ENCODE data around the gene MEF2D.
A peak's percentile ranks its signal among the peaks of the same experiment; 100 is the strongest.

MEF2D gene

DNA sequence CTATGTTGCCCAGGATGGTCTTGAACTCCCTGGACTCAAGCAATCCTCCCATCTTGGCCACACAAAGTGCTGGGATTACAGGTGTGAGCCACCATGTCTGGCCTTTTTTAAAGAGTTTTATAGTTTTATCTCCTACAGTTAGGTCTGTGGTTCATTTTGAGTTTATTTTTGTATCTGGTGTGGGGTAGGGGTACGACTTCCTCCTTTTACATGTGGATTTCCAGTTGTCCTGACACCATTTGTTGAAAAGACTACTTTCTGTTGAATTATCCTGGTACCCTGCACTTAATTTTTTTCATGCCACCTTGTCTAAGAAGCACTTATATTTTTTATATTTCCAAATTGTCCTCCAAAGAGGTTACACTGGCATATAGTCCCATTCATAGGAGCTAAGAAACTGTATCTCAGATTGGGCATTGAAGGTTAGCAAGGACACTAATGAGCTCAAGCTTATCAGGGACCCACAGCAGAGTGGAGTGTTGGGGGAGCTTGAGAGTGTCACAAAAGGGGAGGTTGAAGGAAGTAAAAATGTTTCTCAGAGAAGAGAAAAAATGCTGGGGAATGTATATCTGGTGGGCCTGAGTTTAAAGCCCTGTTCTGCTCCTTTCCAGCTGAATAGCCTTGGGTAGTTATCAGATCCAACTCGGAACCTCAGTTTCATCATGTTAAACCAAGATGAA lies 23.4 kb upstream of the MEF2D start:
- peak; percentile 95 for DNase-seq

DNA sequence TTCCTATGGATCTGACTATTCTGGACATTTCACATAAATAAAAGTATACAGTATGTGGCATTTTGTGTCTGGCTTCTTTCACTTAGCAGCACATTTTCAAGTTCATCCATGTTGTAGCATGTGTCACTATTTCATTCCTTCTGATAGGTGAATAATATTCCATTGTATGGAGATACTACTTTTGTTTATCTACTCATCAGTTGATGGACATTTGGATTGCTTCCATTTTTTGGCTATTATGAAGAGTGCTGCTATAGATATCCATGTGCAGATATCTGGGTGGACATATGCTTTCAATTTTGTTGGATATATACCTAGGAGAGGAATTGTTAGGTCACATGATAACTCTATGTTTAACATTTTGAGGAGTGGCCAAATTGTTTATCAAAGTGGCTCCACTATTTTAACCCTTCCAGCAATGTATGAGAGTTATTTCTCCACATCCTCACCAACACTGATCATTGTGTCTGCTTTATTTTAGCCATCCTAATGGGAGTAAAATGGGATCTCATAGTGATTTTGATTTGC lies 21.9 kb upstream of the MEF2D start:
- peak; percentile 24 for DNase-seq

DNA sequence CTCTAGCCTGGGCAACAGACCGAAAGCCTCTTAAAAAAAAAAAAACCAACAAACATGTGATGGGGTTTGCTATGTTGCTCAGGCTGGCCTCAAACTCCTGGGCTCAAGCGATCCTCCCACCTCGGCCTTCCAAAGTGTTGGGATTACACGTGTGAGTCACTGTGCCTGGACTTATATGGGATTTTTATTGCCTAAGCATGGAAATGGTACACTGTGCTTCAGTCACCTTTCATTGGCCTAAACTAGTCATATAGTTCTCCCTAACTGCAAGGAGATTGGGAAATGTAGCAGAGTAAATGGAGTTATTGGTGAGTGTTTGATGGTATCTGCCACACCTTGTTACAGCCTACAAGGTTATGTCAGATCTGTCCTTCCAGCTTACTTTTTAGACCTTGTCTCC lies 17.2 kb upstream of the MEF2D start:
- DNase-seq, result no peak

DNA sequence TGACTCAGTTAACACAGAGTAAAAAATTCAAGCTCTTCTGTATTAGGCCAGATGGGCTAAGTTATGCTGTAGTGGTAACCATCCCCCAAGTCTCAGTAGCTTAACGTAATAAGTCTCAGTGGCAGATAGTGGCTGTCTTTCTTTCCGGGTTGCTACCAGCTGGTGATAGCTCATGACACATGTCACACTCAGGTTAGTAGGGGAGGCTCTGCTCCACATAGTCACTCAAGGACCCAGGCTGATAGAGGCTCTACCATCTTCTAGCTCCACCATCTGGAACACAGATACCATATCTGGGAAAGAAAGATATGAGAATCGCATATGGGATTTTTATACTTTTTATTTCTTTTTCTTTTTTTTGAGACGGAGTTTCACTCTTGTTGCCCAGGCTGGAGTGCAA lies 16.2 kb upstream of the MEF2D start:
- peak; percentile 51 for DNase-seq

DNA sequence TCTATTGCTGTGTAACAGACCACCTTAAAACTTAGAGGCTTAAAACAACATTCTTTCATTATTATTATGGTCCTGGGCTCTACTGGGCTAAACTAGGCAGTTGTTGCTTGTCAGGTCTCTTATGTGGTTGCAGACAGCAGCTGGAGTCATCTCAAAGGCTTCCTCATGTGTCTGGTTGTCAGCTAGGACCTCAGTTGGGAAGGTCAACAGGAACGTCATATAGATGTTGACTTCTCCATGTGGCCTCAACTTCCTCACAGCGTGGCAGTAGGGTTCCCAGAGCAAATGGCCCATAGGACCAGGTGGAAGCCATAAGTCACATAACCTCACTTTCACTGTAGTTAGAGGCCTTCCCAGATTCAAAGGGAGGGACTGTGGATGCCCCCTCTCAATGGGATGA lies 15.4 kb upstream of the MEF2D start:
- no peak for DNase-seq

DNA sequence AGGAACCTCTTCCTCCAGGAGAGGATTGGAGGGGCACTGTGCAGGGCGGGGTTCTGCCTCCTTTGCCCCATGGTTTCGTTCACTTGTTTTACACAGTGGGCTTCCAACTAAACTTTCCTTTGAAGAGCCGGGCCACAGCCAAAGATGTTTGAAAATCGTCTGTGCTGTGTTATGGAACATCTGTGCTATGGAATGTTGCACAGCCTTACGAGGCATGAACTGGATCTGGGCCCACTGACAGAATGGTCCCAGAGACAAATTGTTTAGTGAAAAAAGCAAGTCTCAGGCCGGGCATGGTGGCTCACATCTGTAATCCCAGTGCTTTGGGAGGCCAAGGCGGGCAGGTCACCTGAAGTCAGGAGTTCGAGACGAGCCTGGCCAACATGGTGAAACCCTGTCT lies 12.6 kb upstream of the MEF2D start:
- no peak for DNase-seq

DNA sequence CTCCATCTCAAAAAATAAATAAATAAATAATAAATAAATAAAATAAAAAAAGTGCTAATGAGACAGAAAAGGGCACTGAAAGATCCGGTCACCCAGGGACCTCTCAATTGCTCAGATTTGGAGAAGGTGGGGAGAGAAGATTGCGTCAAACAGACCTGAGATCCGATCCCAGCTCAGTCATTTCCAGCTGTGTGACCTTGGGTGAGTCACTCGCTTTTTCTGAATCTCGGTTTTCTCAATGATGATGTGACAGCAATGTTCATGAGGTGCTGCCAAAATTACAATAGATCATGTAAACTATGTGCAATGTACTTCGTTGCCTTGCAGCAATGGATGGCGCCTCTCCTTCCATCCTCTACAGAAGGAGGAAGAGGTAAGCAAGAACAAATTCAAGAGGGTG lies 11.1 kb upstream of the MEF2D start:
- DNase-seq, result no peak

DNA sequence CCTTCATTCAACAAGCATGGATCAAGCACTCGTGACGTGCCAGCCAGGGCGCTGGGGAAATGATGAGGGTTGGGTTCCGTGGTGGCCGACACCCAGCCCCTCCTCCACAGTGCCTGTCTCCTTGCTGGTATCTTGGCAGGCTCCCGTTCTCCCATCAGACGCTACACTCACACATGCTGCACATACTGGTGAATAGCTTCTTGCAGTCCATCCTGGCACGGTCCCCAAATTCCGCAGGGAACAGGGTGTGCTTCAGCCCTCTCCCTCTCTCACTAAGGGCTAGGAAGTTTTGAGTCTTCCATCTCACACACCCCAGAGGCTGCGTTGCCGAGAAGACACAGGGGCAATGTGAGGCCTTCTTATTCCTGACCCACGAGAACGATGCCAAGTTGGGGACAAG lies 10.1 kb upstream of the MEF2D start:
- no peak for DNase-seq

DNA sequence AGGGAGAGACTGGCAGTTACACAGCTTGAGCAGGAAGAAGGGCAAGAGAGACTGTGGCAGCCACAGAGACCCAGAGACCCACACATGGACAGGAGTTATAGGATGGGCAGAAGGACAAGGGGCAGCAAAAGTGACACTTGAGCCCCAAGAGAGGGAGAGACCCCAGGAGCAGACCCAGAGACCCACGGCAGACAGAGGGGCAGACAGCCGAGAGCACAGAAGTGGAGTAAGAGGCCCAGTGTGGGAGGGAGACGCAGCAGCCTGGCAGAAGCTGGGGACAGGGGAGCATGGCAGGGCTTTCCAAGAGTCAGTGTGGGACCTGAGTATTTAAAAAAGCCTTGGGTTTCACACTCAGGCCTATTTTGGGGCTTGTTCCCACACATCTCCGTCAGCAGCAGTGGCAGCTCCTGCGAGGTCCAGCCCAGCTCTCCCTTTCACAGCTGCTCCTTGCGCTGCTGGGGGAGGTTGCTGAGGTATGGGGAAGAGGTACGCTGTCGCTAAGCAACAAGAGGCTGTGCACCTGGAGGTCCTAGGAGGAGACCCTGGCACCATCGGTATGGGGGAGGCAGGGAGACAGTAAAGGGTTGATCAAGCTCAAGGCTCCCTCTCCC lies 9.0 kb upstream of the MEF2D start:
- no peak for DNase-seq

DNA sequence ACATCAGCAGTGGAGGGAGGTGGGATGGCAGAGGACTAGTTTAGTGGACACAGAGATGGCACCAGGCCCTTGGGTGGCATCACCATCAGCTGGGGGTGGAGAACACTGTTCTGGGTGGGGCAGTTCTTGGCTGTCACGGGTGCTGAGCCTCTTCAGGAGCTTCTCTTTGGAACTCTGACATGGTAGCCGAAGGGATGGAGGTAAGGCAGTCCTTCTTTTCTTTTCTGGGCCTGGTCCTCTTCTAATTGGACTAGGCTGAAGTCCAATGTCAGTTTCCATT lies 8.3 kb upstream of the MEF2D start:
- DNase-seq, result no peak

DNA sequence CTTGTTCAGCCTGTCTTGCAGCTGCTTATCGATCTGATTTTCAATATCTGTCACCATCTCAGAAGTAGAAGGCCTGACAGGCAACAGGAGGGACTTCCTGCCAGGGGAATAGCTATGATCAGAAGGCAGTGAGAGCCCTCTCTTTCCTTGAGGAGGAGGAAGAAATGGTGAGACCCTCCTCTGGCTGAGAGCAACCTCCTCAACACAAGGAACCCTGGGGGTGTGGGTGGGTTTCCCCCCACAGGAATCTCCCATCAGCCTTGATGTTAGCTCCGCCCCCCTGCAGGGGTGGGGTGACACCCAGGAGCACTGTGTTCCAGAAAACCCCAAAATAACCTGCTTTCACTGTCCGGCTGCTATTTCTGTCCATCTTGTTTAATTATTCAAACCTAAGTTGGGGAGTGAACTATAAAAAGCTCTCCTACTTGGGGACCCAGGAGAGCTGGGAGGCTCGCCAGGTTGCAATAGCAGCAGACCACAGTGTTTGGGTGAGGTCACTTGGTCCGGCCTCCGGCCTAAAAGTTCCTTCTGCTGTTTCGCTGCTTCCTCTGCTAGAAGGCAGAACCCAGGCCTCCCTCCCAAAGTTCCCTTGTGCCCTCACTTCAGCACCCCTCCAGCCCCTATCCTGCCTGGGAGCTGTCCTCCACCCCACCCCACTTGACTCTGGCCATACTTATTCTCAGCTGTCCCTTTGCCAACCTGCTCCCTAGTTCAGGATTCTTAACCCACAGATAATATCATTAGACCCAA lies 7.8 kb upstream of the MEF2D start:
- DNase-seq, result no peak

DNA sequence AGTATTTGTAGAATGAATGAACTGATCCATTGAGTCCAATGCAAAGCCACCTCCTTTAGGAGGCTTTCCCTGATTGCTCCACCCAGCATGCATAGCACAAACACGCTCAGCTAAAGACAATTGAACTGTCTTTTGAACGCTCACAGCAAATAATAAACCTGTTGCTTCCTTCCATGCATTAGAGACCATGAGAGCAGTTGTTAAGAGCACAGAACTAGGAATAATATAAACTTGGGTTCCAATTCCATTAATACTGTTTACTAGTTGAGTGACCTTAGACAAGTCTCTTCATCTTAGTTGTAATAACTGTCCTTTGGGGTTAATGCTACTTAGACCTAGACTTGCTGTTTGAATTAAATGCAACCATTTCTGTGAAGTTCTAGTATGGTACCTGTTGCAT lies 5.9 kb upstream of the MEF2D start:
- DNase-seq, result no peak

DNA sequence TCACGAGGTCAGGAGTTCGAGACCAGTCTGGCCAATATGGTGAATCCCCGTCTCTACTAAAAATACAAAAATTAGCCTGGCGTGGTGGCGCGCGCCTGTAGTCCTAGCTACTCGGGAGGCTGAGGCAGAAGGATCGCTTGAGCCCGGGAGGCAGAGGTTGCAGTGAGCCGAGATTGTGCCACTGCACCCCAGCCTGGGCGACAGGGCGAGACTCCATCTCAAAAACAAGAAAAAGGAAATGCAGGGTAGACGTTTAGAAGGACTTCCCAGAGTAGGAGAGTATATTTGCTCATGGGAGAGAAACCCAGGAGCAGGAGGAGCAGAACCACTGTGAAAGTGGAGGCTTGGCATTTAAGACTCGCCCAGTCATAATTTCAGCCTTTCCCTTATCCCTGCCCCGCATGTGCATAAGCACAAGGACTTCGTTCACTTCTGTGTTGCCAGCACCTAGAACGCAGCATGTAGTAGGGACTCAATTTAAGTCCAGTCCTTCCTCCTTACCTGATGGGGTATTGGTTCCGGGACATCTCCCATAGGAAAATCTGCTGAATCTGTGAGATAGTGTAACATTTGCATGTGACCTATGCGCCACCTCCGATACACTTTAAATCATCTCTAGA lies 5.2 kb upstream of the MEF2D start:
- no peak for DNase-seq

DNA sequence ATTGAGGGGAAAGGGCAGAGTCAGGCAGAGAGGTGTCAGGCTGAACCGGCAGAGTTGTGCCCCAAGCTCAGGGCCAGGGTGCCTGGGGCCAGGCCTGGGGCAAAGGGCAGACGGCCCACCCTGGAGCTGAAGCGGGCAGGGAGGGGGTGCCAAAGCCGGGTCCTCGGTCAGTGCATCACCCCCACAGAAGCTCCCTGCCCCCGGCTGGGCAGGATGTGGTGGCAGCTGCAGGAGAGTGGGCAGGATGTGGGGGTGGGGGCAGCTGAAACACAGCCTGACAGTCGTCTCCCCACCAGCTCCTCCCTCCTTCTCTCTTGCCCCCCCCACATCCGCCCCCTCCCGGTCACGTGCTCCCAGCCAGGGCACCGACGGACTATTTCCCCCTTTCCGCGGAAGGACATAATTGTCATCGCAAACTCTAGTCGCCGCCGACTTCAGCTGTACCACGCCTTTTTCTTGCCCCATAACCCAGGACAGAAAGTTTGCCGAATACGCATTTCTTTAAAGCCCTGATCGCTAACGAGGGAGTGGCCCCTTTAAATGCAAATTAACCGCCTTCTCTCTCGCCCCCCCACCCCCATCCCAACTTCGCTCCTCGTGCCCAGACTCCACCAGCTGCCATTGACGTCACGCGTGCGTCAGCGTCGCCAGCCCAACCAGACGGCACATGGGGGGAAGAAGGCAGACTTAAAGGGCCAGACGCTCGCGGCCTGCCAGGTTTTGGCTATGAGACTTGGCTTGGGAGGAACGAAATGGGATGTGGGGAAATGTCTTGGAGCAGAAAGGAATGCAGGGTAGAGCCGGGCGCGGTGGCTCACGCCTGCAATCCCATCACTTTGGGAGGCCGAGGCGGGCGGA lies 4.5 kb upstream of the MEF2D start:
- DNase-seq, result peak; percentile 99

DNA sequence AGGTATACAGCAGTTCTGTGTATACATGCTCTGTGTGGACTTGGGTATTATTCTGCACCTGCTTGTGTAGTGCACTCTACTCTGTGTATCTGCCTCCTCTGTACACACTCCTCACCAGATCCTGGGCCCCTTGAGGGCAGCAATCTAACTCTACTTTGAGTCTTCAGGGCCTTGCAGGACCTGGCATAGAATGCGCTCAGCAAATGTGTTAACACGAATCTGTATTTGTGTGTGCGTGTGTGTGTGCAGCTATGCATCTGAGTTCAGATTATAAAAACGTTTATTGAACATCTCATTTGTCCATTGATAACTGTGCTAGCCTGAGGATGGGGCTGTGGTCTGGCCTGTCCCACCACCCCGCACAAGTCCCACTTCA lies 3.9 kb upstream of the MEF2D start:
- DNase-seq, result peak; percentile 77

DNA sequence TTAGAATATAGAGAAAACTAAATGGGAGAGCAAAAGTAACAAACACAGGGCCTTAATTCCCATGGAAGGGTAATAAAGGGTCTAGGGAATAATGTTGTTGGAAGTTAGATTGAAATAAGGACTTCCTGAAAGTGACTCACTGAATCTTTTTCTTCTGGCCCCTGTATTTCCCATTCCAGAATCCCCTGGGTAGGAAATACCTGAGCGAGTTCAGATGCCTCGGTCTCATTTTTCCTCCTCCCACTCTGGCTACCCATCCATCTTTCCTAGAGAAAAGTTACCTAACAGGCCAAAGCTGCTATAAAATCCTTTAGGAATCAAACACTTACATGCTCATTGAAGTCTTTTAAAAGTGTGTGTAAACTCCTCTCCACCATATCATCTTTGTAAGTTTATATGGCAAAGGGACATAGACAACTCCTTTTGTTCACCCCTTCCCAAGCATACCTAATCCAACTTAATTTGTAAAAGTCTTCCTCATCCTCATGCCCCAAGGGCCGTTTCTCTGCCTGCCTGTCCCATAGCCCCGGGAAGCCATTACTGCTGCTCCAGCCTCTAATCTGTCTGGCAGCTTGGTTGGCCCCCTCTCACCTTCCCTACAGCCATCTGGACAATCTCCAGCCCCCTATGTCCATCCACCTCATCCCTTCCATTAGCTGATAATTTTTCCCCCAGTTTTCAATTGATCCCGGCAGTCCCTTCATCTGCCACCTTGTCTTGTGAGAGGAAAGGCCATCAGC lies 3.3 kb upstream of the MEF2D start:
- peak; percentile 62 for DNase-seq

DNA sequence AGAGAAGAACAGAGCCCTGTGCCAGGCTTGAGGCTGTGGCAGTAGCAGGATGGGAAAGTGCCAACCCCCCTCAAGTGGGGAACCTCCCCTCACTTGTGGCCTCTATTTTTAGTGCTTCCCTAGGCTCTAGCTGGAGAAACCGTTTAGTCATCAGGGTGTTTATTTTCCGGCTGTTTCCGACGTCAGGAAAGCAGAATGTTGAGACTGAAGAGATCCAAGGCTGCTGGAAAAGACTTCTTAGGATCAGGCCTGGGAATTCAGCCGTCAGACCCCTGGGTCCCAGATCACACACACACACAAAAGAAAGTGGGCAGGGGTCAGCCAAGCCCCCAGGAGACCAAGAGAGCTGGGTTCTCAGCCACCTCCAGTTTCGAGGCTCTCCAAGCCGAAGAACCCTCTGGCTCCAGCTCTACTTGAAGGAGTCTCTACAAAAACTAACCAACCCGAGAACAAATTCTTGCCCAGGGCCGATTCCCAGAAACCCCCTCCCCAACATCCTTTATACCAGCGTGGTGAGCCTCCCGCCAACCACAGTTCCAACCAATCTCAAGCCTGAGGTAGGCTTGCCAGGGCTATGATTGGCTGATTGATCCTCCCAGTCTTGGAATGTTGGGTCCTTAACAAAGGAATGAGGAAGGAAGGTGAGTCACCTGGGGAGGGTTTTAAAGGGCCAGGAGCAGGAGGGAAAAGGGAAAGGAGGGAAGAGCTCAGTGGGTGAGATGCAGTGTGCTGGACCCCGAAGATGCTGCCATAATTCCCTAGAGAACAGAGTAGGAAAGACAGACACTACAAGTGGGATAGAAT lies 2.5 kb upstream of the MEF2D start:
- DNase-seq, result no peak

DNA sequence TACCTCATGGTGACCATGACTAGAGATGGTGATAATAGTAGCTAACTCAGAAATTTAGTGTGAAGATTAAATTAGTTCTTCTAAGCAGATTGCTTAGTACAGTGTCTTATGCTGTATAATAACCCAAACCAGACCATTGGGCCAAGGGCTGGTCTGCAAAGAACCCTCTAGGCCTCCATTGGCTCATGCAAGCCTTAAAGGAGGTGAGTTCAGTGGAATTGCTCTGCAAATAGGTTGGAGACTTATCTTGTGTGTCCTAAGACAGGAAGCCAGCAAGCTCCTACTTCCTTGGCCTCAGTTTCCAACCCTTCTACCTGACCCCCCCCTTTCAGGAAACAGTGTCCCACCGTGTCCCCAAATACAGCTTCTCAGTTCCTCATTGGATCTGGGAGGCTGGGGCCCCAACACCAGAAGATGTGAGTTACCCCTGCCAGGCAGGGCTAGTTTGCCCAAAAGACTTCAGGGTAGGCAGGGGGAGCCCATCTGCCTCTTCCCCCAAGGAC lies 1.9 kb upstream of the MEF2D start:
- peak; percentile 45 for DNase-seq

DNA sequence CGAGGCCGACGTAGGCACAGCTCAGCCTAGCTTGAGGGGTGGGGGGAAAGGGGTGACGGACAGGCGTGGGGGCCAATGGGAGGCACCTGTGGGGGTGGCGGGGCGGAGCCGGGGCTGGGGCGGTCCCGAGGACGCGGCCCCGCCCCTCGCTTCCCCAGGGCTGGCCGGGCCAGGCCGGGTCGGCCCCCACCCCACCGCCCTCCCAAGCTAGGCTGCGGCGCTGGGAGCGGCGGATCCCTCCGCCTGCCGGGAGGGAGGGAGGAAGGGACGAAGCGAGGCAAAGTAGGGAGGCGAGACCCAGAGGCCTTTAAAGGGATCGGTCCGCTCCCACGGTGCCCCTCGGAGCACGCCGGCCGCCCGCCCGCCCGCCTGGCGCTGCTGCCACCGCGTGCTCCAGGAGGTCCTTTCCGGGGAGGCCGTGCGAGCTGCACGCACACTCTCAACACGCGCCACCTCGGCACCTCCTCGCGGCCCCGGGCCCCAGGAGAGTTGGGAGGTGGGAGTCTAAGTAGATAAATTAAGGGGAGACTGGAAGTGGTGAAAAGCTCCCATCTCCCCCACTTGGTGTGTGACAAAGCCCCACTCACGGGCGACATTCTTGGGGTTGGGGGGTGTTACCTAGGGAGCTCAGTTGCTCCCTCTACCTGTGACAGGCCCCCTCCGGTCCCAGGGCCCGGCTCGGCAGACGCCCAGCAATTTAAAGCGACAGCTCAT lies 375 bp upstream of the MEF2D start:
- peak; percentile 98 for DNase-seq

DNA sequence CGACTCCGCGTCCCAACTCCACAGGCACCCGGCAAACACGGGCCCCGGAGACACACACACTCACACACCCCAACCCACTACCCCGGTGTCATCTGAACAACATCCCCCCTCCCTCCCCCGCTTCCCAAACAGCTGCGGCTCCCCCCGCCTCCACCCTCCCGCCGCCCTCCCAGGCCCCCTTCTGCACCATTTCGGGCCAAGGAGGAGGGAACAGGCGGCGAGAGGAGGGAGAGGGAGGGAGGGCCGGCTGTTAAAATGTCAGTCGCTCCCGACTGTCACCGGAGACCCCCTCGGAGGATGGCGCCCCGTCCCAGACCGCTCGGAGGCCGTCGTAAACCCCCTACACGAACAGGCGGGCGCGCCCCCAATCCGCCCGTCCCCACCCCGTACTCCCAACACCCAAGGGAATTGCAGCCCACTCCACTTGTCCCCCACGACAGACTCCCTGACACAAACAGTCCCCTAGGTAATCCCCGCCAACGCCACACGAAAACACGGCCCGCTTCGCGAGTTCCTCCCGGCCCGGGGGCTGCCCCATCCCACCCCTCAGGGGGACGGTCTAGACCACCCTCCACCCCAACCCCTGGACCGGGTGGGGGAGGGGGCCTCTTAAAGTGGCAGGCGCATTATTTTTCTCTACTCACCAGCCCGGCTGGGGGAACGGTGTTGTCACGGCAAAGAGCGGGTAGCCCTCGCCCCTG lies 583 bp downstream of the MEF2D start:
- peak; percentile 78 for DNase-seq

All from OCI-M1 (cell line).